Panc1 (cell line): ENCODE results near the gene LY6G5B.

Source experiments
- CTCF ChIP-seq: fragments of 450-650 bp; IDR thresholded peaks from 2 replicates; pipeline ENCODE4 v1.5.1; 2017; ENCODE audit warnings: mild to moderate bottlenecking
- POLR2AphosphoS5 ChIP-seq: IDR thresholded peaks from 2 replicates; pipeline ENCODE4 v1.6.1; 2012; ENCODE audit warnings: mild to moderate bottlenecking, low read depth, low read length, moderate library complexity
- REST ChIP-seq, 2 experiments: IDR thresholded peaks; 2 replicates each; pipeline ENCODE4 v1.6.1; 2011 to 2012; ENCODE audit warnings: low read depth in 2 of 2, control low read depth in 1 of 2, low read length in 1 of 2, mild to moderate bottlenecking in 1 of 2, moderate library complexity in 1 of 2; ENCODE audit not compliant: insufficient read depth in 1 of 2
- SIN3A ChIP-seq: IDR thresholded peaks from 2 replicates; pipeline ENCODE4 v1.6.1; 2012; ENCODE audit warnings: low read depth, mild to moderate bottlenecking, low read length, moderate library complexity, borderline replicate concordance; ENCODE audit not compliant: insufficient read depth
- TCF7L2 ChIP-seq: IDR thresholded peaks from 2 replicates; pipeline ENCODE4 v1.6.1; 2011; ENCODE audit warnings: mild to moderate bottlenecking, low read depth, low read length, inconsistent platforms

GRCh38 chr6:31686483-31686882, 16.7 kb downstream of the LY6G5B start:
- TF ChIP-seq REST (IDR thresholded peaks at IDR 0.05; ENCODE audit: insufficient read depth in 1 of 2, low read depth in 2 of 2, low read length in 1 of 2) (no peak), POLR2AphosphoS5 (no peak), CTCF (no peak), SIN3A (no peak), TCF7L2 (no peak)
